Transverse colon (tissue), 4 donors: ENCODE measurements around the gene DAND5. TPM values are rescaled to one million over a fixed set of nuclear protein-coding genes. Genes with fewer than 3 reads are reported as not detected.

Experiments
- DNase-seq: peaks from one replicate; pipeline ENCODE4 v3.0.0-alpha.2; 2019
- H3K27ac ChIP-seq, 4 donors: fragments of 200-600 bp; sonication (generic); 2 replicates each; pipeline ENCODE4 v1.5.1; 2016 to 2018; ENCODE audit warnings: inconsistent platforms in 4 of 4
- H3K27me3 ChIP-seq: fragments of 200-600 bp; sonication (generic); 2 replicates; pipeline ENCODE4 v1.5.1; 2017; ENCODE audit warnings: inconsistent platforms
- H3K36me3 ChIP-seq, 4 donors: fragments of 200-600 bp; sonication (generic); 2 replicates each; pipeline ENCODE4 v1.5.1; 2017 to 2019; ENCODE audit warnings: inconsistent platforms in 4 of 4
- H3K4me1 ChIP-seq, 4 donors: fragments of 200-600 bp; sonication (generic); 2 replicates each; pipeline ENCODE4 v1.5.1; 2017 to 2020; ENCODE audit warnings: inconsistent platforms in 4 of 4
- H3K4me3 ChIP-seq, 4 donors: fragments of 200-600 bp; sonication (generic); 1 replicate in 1 of 4; 2 replicates in 3 of 4; pipeline versions ENCODE4 v1.5.1 to v1.6.1; 2017 to 2019; ENCODE audit warnings: inconsistent platforms in 4 of 4
- H3K9me3 ChIP-seq, 2 donors: fragments of 200-600 bp; sonication (generic); 2 replicates each; pipeline ENCODE4 v1.5.1; 2017 to 2019; ENCODE audit warnings: inconsistent platforms in 2 of 2
- EP300 ChIP-seq: sonication (generic); formaldehyde crosslinking; IDR thresholded peaks from one replicate; pipeline ENCODE4 v1.6.1; 2017; ENCODE audit warnings: antibody characterized with exemption, low read depth
- POLR2A ChIP-seq: fragments of 450-650 bp; IDR thresholded peaks from one replicate; pipeline ENCODE4 v1.6.1; 2016; ENCODE audit warnings: antibody characterized with exemption, mild to moderate bottlenecking, moderate library complexity
- POLR2AphosphoS5 ChIP-seq, 3 donors: sonication (generic); formaldehyde crosslinking; IDR thresholded peaks; one replicate each; pipeline ENCODE4 v1.6.1; 2016; ENCODE audit warnings: antibody characterized with exemption in 3 of 3
- WGBS, 2 donors: methylation state at CpG; one replicate each; pipeline ENCODE4 v1.1.5; 2018; ENCODE audit warnings: low coverage in 1 of 2; 5-methylcytosine and 5-hydroxymethylcytosine counted together
- in situ Hi-C, 4 donors: fragments of 200-750 bp; cut with MboI; loops; one replicate each; pipeline versions ENCODE4 v1.15.0 to v1.15.1; 2017; ENCODE audit warnings: low sequenced_read_pairs in 3 of 4, low pct_ligation_motif_present in 1 of 4, low pct_unique_long_range_greater_than_20kb in 1 of 4
- intact Hi-C: fragments of 100-400 bp; cut with DNase I; formaldehyde crosslinking; loops from one replicate; pipeline ENCODE4 v1.15.1; 2023; ENCODE audit warnings: low total_unique reads
- total RNA-seq, 4 donors: library from RNA; depleted of rRNA; stranded (reverse); fragments of >200 nt; gene quantifications; one replicate each; pipeline ENCODE4 v1.1.0, GENCODE V29; 2016
- TF ChIP-seq, protein P1 (sequence below), 5 experiments: fragments of 200-600 bp in 3 of 5; fragments of 450-650 bp in 2 of 5; sonication (generic) in 3 of 5; IDR thresholded peaks; 1 replicate in 2 of 5; 2 replicates in 3 of 5; pipeline ENCODE4 v1.5.1; 2016 to 2017; ENCODE audit warnings: antibody characterized with exemption in 5 of 5, inconsistent platforms in 3 of 5, mild to moderate bottlenecking in 2 of 5, moderate library complexity in 1 of 5

Gene DAND5
- total RNA-seq, 4 donors from 2014 or later, result 0.27 to 0.32 TPM; not detected in 2

DNA sequence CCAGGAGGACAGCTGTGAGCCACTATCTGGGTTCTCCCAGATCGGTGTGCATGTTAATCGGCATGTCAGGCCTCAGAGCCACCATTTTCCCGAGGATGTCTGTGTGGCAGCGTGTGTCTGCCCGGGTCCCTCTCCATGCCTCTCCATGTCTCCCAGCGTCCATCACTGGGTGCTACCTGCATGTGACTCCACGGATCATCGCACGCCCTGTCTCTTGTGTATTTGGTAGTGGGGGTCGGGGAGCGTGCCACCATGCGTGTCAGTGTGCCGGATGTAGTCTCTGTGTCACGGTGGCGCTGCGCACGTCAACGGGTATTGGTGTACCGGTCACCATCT is 31.8 kb downstream of the DAND5 start:
- TF ChIP-seq POLR2A, result no peak
- TF ChIP-seq, protein P1, sequence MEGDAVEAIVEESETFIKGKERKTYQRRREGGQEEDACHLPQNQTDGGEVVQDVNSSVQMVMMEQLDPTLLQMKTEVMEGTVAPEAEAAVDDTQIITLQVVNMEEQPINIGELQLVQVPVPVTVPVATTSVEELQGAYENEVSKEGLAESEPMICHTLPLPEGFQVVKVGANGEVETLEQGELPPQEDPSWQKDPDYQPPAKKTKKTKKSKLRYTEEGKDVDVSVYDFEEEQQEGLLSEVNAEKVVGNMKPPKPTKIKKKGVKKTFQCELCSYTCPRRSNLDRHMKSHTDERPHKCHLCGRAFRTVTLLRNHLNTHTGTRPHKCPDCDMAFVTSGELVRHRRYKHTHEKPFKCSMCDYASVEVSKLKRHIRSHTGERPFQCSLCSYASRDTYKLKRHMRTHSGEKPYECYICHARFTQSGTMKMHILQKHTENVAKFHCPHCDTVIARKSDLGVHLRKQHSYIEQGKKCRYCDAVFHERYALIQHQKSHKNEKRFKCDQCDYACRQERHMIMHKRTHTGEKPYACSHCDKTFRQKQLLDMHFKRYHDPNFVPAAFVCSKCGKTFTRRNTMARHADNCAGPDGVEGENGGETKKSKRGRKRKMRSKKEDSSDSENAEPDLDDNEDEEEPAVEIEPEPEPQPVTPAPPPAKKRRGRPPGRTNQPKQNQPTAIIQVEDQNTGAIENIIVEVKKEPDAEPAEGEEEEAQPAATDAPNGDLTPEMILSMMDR (IDR thresholded peaks at IDR 0.05), result no peak
- TF ChIP-seq EP300, result no peak
- no peak for TF ChIP-seq POLR2AphosphoS5 (IDR thresholded peaks at IDR 0.05)
- peaks cover 7 to 68% (median 40%) of the 10 kb centered on the region in 4 donors for H3K4me1 ChIP-seq
- H3K9me3 ChIP-seq, result no peaks in the 10 kb centered on the region
- in situ Hi-C loops (no loop called here), intact Hi-C loops (no loop called here)
- H3K4me3 ChIP-seq, result peak overlapping the region in 1 of 4 donors; percentile 25
- H3K27me3 ChIP-seq, result no peaks in the 10 kb centered on the region
- no peak for DNase-seq
- WGBS, 2 donors, result 91% methylated on average over 19 of the region's 19 CpGs; no CpG with 5 or more reads in 1 of the 2 donors
- no peaks in the 10 kb centered on the region for H3K36me3 ChIP-seq
- peak overlapping the region; percentile 79 to 91 (median 89) for H3K27ac ChIP-seq

- 58 to 70% methylated on average over 10 to 38 of the region's 41 CpGs for WGBS, 2 donors
- Histone ChIP-seq H3K4me1 (peaks cover 11 to 70% (median 42%) of the 10 kb centered on the region in 4 donors), H3K9me3 (no peaks in the 10 kb centered on the region), H3K27me3 (no peaks in the 10 kb centered on the region), H3K27ac (peak overlapping the region; percentile 79 to 91 (median 89)), H3K4me3 (peak overlapping the region in 2 of 4 donors; percentile 25 to 34), H3K36me3 (no peaks in the 10 kb centered on the region)
- in situ Hi-C loops (no loop called here), intact Hi-C loops (no loop called here)
- DNase-seq, result no peak
- TF ChIP-seq POLR2A (no peak), EP300 (no peak), POLR2AphosphoS5 (IDR thresholded peaks at IDR 0.05) (no peak)
- TF ChIP-seq, protein P1 (IDR thresholded peaks at IDR 0.05), result no peak
These were observed 32.3 kb downstream of the DAND5 start for GRCh38 chr19:13001502-13002165.

DNA sequence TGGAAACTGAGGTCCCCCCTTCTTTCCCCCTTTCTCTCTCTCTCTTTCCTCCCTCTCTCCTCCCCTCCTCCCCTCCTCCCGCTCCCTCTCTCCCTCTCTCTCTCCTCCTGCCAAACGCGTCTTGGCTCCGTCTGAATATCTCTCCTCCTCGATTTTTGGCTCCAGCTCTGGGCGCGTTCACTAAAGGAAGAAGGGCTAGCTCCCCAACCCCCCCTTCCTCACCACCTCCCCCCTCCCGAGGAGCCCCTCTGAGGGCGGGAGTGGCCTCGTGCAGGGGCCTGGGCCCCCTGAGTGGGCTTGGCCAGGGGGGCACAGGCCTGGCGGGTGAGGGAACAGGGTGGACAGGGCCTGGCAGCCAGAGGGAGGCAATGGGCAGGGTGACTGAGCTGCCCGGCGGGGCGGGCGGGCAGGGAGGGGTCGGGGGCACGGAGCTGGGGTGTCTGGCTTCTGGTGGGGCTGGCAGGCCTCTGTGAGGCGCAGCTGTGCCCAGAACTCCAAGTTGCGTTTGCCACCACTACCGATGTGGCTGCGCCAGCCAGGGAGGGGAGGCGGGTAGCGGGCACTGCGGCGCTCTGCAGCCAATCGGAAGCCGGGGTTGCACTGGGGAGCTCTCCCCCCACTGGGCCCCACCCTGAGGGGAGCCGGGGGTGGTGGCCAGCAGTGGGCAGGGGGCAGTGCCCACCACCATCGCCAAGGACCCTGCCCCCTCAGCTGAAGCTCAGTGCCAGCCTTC is 33.0 kb downstream of the DAND5 start:
- no peaks in the 10 kb centered on the region for H3K36me3 ChIP-seq
- H3K27ac ChIP-seq, result peak overlapping the region; percentile 79 to 91 (median 89)
- no peaks in the 10 kb centered on the region for H3K9me3 ChIP-seq
- intact Hi-C loops, result no loop called here
- peak; percentile 52 for DNase-seq
- in situ Hi-C loops, result no loop called here
- TF ChIP-seq POLR2A, result no peak
- TF ChIP-seq, protein P1 (IDR thresholded peaks at IDR 0.05), result peak in 1 of 5 experiments; percentile 13
- TF ChIP-seq POLR2AphosphoS5 (IDR thresholded peaks at IDR 0.05), result peak in 1 of 3 donors; percentile 9
- 60% methylated on average over 25 of the region's 29 CpGs; no CpG with 5 or more reads in 1 of the 2 donors for WGBS, 2 donors
- H3K27me3 ChIP-seq, result no peaks in the 10 kb centered on the region
- peaks cover 15 to 70% (median 46%) of the 10 kb centered on the region in 4 donors for H3K4me1 ChIP-seq
- H3K4me3 ChIP-seq, result peak overlapping the region in 3 of 4 donors; percentile 8 to 34 (median 25)

DNA sequence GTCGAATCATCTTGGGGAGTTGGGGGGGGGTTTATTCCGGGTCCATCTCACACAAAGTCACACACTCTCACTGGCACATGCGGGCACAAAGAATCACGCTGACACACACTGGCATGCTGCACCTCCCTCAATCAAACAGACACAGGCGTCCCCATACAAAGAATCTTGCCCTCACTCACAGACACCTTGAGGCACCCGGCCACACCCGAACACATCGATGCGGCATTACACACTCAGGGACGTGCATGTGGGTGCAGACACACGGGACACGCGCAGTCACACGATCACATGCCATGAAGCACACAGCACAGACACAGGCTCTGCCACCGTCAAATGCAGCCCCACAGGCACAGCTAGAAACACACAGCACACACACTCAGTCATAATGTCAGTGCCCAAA is 33.7 kb downstream of the DAND5 start:
- in situ Hi-C loops (no loop called here), intact Hi-C loops (no loop called here)
- 80 to 83% methylated on average over 2 to 15 of the region's 15 CpGs for WGBS, 2 donors
- TF ChIP-seq POLR2AphosphoS5 (IDR thresholded peaks at IDR 0.05), result no peak
- TF ChIP-seq POLR2A, result no peak
- TF ChIP-seq, protein P1 (IDR thresholded peaks at IDR 0.05), result no peak
- no peak for TF ChIP-seq EP300
- no peaks in the 10 kb centered on the region for H3K27me3 ChIP-seq
- H3K27ac ChIP-seq, result peak overlapping the region; percentile 79 to 91 (median 89)
- H3K9me3 ChIP-seq, result no peaks in the 10 kb centered on the region
- no peak overlapping the region for H3K4me3 ChIP-seq
- no peak for DNase-seq
- H3K4me1 ChIP-seq, result peaks cover 23 to 70% (median 50%) of the 10 kb centered on the region in 4 donors
- no peaks in the 10 kb centered on the region for H3K36me3 ChIP-seq
